HEK293T (cell line): ENCODE results near the gene ARID4B.
"Not testable (repeated sequence)": the region's sequence is repeated elsewhere in the genome, so short reads cannot be mapped to it uniquely, and the experiment has no call there.

Source experiments
- CTCF ChIA-PET: fragments of 350-600 bp; formaldehyde crosslinking; extraction: SDS; loops from one replicate; lab custom pipeline; 2021; ENCODE audit warnings: antibody characterized with exemption, inconsistent platforms; lab: Yijun Ruan, JAX
- POLR2A ChIA-PET: fragments of 350-600 bp; formaldehyde crosslinking; extraction: SDS; loops from one replicate; lab custom pipeline; 2020; ENCODE audit warnings: antibody characterized with exemption, inconsistent platforms; lab: Yijun Ruan, JAX
- DNase-seq: peaks from one replicate; pipeline ENCODE4 v3.0.0; 2012; ENCODE audit warnings: mixed read lengths; ENCODE audit errors: extremely low spot score
- ARNT ChIP-seq: fragments of 450-650 bp; IDR thresholded peaks from 2 replicates; pipeline ENCODE4 v1.6.1; 2017; ENCODE audit warnings: mild to moderate bottlenecking
- BHLHE40 ChIP-seq: fragments of 450-650 bp; IDR thresholded peaks from 2 replicates; pipeline ENCODE4 v1.6.1; 2016; ENCODE audit warnings: mild to moderate bottlenecking, moderate library complexity, borderline replicate concordance
- CTBP1 ChIP-seq: fragments of 450-650 bp; IDR thresholded peaks from 2 replicates; pipeline ENCODE4 v1.6.1; 2016; ENCODE audit warnings: borderline replicate concordance
- ELF4 ChIP-seq: fragments of 450-650 bp; IDR thresholded peaks from 2 replicates; pipeline ENCODE4 v1.6.1; 2017; ENCODE audit warnings: antibody characterized with exemption
- FOXA1 ChIP-seq: fragments of 450-650 bp; IDR thresholded peaks from 2 replicates; pipeline ENCODE4 v1.6.1; 2016; ENCODE audit warnings: mild to moderate bottlenecking
- FOXK2 ChIP-seq: fragments of 450-650 bp; IDR thresholded peaks from 2 replicates; pipeline ENCODE4 v1.6.1; 2016; ENCODE audit warnings: mild to moderate bottlenecking
- FOXM1 ChIP-seq: fragments of 450-650 bp; IDR thresholded peaks from 2 replicates; pipeline ENCODE4 v1.6.1; 2017; ENCODE audit warnings: mild to moderate bottlenecking, borderline replicate concordance
- HDGF ChIP-seq: fragments of 450-650 bp; IDR thresholded peaks from 2 replicates; pipeline ENCODE4 v1.6.1; 2017; ENCODE audit warnings: antibody characterized with exemption, borderline replicate concordance
- L3MBTL2 ChIP-seq: fragments of 450-650 bp; conservative IDR thresholded peaks from 2 replicates; pipeline ENCODE4 v1.6.1; 2016; ENCODE audit warnings: mild to moderate bottlenecking
- LEF1 ChIP-seq: fragments of 450-650 bp; IDR thresholded peaks from 2 replicates; pipeline ENCODE4 v1.6.1; 2017; ENCODE audit warnings: mild to moderate bottlenecking, borderline replicate concordance
- NFRKB ChIP-seq: fragments of 450-650 bp; IDR thresholded peaks from 2 replicates; pipeline ENCODE4 v1.6.1; 2016; ENCODE audit warnings: mild to moderate bottlenecking, moderate library complexity
- PKNOX1 ChIP-seq: fragments of 450-650 bp; IDR thresholded peaks from 2 replicates; pipeline ENCODE4 v1.6.1; 2016
- SP1 ChIP-seq: fragments of 450-650 bp; IDR thresholded peaks from 2 replicates; pipeline ENCODE4 v1.6.1; 2017
- SUZ12 ChIP-seq: fragments of 450-650 bp; IDR thresholded peaks from 2 replicates; pipeline ENCODE4 v1.6.1; 2016; ENCODE audit warnings: mild to moderate bottlenecking
- TARDBP ChIP-seq: fragments of 450-650 bp; IDR thresholded peaks from 2 replicates; pipeline ENCODE4 v1.6.1; 2016
- ZNF384 ChIP-seq: fragments of 450-650 bp; IDR thresholded peaks from 2 replicates; pipeline ENCODE4 v1.6.1; 2016

The ARID4B gene

GRCh38 chr1:235215453-235215852 lies 112.5 kb downstream of the ARID4B start:
- DNase-seq, result no peak
- POLR2A ChIA-PET, result no interaction called here
- TF ChIP-seq LEF1 (no peak), ARNT (no peak), BHLHE40 (no peak), FOXK2 (no peak), ZNF384 (no peak), FOXA1 (no peak), PKNOX1 (no peak), SUZ12 (no peak), TARDBP (no peak), SP1 (no peak), L3MBTL2 (no peak), CTBP1 (no peak), FOXM1 (no peak)
- CTCF ChIA-PET, result interaction anchor here (1.2 kb wide), 1 partner anchor 10 kb away, joined by 3 read pairs; no protein-coding TSS in a partner anchor

- DNase-seq, POLR2A ChIA-PET, CTCF ChIA-PET: not testable (repeated sequence)
Measured at GRCh38 chr1:235214962-235215361, 113.0 kb downstream of the ARID4B start.

- CTCF ChIA-PET, result no interaction called here
- TF ChIP-seq ELF4 (no peak), FOXA1 (no peak), TARDBP (no peak), FOXM1 (no peak), LEF1 (no peak), FOXK2 (no peak)
- POLR2A ChIA-PET, result no interaction called here
- no peak for DNase-seq
Measured at GRCh38 chr1:235213752-235214151, 114.2 kb downstream of the ARID4B start.

GRCh38 chr1:235211517-235211916 lies 116.5 kb downstream of the ARID4B start:
- CTCF ChIA-PET, result interaction anchor here (0.7 kb wide), 1 partner anchor 836 kb away, joined by 3 read pairs; no protein-coding TSS in a partner anchor

GRCh38 chr1:235207209-235207565 lies 120.8 kb downstream of the ARID4B start:
- DNase-seq, result no peak
- ChIA-PET CTCF (interaction anchor here (0.6 kb wide), 1 partner anchor 433 kb away, joined by 4 read pairs; no protein-coding TSS in a partner anchor), POLR2A (interaction anchor here (0.9 kb wide), 1 partner anchor 78 kb away, joined by 6 read pairs; the partner anchor contains the start of gene TOMM20)
- TF ChIP-seq ELF4, result no peak
- TF ChIP-seq FOXK2, result no peak
- TF ChIP-seq TARDBP, result no peak
- TF ChIP-seq LEF1, result no peak
- no peak for TF ChIP-seq CTBP1
- no peak for TF ChIP-seq BHLHE40
- no peak for TF ChIP-seq FOXA1
- no peak for TF ChIP-seq PKNOX1
- TF ChIP-seq ZNF384, result no peak
- no peak for TF ChIP-seq NFRKB
- TF ChIP-seq SUZ12, result no peak
- TF ChIP-seq SP1, result no peak
- no peak for TF ChIP-seq L3MBTL2
- no peak for TF ChIP-seq FOXM1
- TF ChIP-seq ARNT, result no peak
- TF ChIP-seq HDGF, result no peak

More at GRCh38 chr1:235211517-235211916, 116.5 kb downstream of the ARID4B start:
- no peak for DNase-seq
- TF ChIP-seq HDGF, result no peak
- no peak for TF ChIP-seq FOXA1
- no peak for TF ChIP-seq CTBP1
- TF ChIP-seq ZNF384, result no peak
- no peak for TF ChIP-seq FOXM1
- TF ChIP-seq NFRKB, result no peak
- TF ChIP-seq SUZ12, result no peak
- TF ChIP-seq L3MBTL2, result no peak
- TF ChIP-seq LEF1, result no peak
- TF ChIP-seq BHLHE40, result no peak
- no peak for TF ChIP-seq TARDBP
- no peak for TF ChIP-seq SP1
- no peak for TF ChIP-seq ELF4
- POLR2A ChIA-PET, result no interaction called here

- no peak for TF ChIP-seq FOXK2
- TF ChIP-seq LEF1, result no peak
- TF ChIP-seq L3MBTL2, result no peak
- no peak for TF ChIP-seq SP1
- TF ChIP-seq ELF4, result no peak
- no peak for TF ChIP-seq SUZ12
- no peak for TF ChIP-seq NFRKB
- no peak for TF ChIP-seq FOXM1
- no peak for TF ChIP-seq HDGF
- no peak for TF ChIP-seq ARNT
- no peak for TF ChIP-seq CTBP1
- TF ChIP-seq FOXA1, result no peak
- TF ChIP-seq TARDBP, result no peak
- no peak for TF ChIP-seq ZNF384
- no peak for TF ChIP-seq PKNOX1
- no peak for TF ChIP-seq BHLHE40
- ChIA-PET POLR2A (interaction anchor here (0.9 kb wide), 1 partner anchor 78 kb away, joined by 6 read pairs; the partner anchor contains the start of gene TOMM20), CTCF (interaction anchor here (0.6 kb wide), 1 partner anchor 433 kb away, joined by 4 read pairs; no protein-coding TSS in a partner anchor)
- DNase-seq, result no peak
Measured at GRCh38 chr1:235206533-235207208, 121.3 kb downstream of the ARID4B start.
